ENCODE data around the gene ZNF558. TPM values are rescaled to one million over a fixed set of nuclear protein-coding genes. Genes with fewer than 3 reads are reported as not detected.
A peak's percentile ranks its signal among the peaks of the same experiment; 100 is the strongest.

ZNF558 gene
- 10 to 100 TPM; 27.3 to 30.3 TPM for total RNA-seq

GRCh38 chr19:8832132-8833021 lies at the start of gene ZNF558, which contains the start of gene MBD3L1:
Gene ZNF558, minus strand, starts transcription at chr19:8832304. Its CDS starts 9,645 bp downstream, at chr19:8822659.
Gene MBD3L1, plus strand, starts transcription at chr19:8832377. Its CDS starts 10,302 bp downstream, at chr19:8842679.
- CTCF ChIA-PET, result interaction anchor here (0.9 kb wide), 1 partner anchor 12 kb away, joined by 4 read pairs; no protein-coding TSS in a partner anchor

GRCh38 chr19:8881512-8881911 lies 49.4 kb upstream of the ZNF558 start:
- peaks cover 11% of the 10 kb centered on the region for H3K9me3 Mint-ChIP-seq
- intact Hi-C loops (cut with micrococcal nuclease), result no loop called here
- no peaks in the 10 kb centered on the region for H3K36me3 Mint-ChIP-seq
- peaks cover 15% of the 10 kb centered on the region for H3K27me3 Mint-ChIP-seq
- ChIA-PET CTCF (no interaction called here), POLR2A (no interaction called here)
- H3K27ac Mint-ChIP-seq, result no peak overlapping the region
- H3K4me1 Mint-ChIP-seq (ENCODE audit: low read depth), result no peaks in the 10 kb centered on the region
- DNase-seq, result no peak
- H3K4me3 Mint-ChIP-seq, result no peak overlapping the region

More at GRCh38 chr19:8832132-8833021, at the start of gene ZNF558, which contains the start of gene MBD3L1:
- peak within 1 kb of the TSS; percentile 94 for H3K27ac Mint-ChIP-seq
- H3K36me3 Mint-ChIP-seq, result peaks cover 14% of the 10 kb centered on the region
- no peaks in the 10 kb centered on the region for H3K27me3 Mint-ChIP-seq
- no peaks in the 10 kb centered on the region for H3K9me3 Mint-ChIP-seq
- POLR2A ChIA-PET, result no interaction called here
- intact Hi-C loops (cut with micrococcal nuclease), result loop anchor here (1.0 to 5.0 kb wide), 5 partner anchors 240 to 935 kb away; partner anchors contain the start of genes RAB11B, ZNF317, ZNF426 and ZNF846
- peak; percentile 99 for DNase-seq
- peaks cover 22% of the 10 kb centered on the region for H3K4me1 Mint-ChIP-seq (ENCODE audit: low read depth)
- H3K4me3 Mint-ChIP-seq, result peak within 1 kb of the TSS; percentile 81

GRCh38 chr19:8880868-8881488 lies 48.9 kb upstream of the ZNF558 start:
- no peak for DNase-seq
- peaks cover 15% of the 10 kb centered on the region for H3K27me3 Mint-ChIP-seq
- H3K36me3 Mint-ChIP-seq, result no peaks in the 10 kb centered on the region
- ChIA-PET POLR2A (no interaction called here), CTCF (no interaction called here)
- no peaks in the 10 kb centered on the region for H3K4me1 Mint-ChIP-seq (ENCODE audit: low read depth)
- no peak overlapping the region for H3K27ac Mint-ChIP-seq
- intact Hi-C loops (cut with micrococcal nuclease), result no loop called here
- H3K4me3 Mint-ChIP-seq, result no peak overlapping the region
- peaks cover 11% of the 10 kb centered on the region for H3K9me3 Mint-ChIP-seq

- intact Hi-C loops (cut with micrococcal nuclease), result no loop called here
- H3K36me3 Mint-ChIP-seq, result no peaks in the 10 kb centered on the region
- CTCF ChIA-PET, result no interaction called here
- no peak overlapping the region for H3K27ac Mint-ChIP-seq
- no peak for DNase-seq
- no peak overlapping the region for H3K4me3 Mint-ChIP-seq
- H3K9me3 Mint-ChIP-seq, result peaks cover 11% of the 10 kb centered on the region
- peaks cover 21% of the 10 kb centered on the region for H3K27me3 Mint-ChIP-seq
- H3K4me1 Mint-ChIP-seq (ENCODE audit: low read depth), result no peaks in the 10 kb centered on the region
- POLR2A ChIA-PET, result no interaction called here
Measured at GRCh38 chr19:8877854-8878705, 46.0 kb upstream of the ZNF558 start.

GRCh38 chr19:8866344-8866743 lies 34.2 kb upstream of the ZNF558 start:
- ChIA-PET CTCF (no interaction called here), POLR2A (no interaction called here)
- no peaks in the 10 kb centered on the region for H3K36me3 Mint-ChIP-seq
- intact Hi-C loops (cut with micrococcal nuclease), result no loop called here
- H3K27me3 Mint-ChIP-seq, result peaks cover 8% of the 10 kb centered on the region
- H3K9me3 Mint-ChIP-seq, result no peaks in the 10 kb centered on the region
- H3K4me1 Mint-ChIP-seq (ENCODE audit: low read depth), result no peaks in the 10 kb centered on the region
- DNase-seq, result no peak
- H3K4me3 Mint-ChIP-seq, result no peak overlapping the region
- H3K27ac Mint-ChIP-seq, result no peak overlapping the region

- intact Hi-C loops (cut with micrococcal nuclease), result no loop called here
- POLR2A ChIA-PET, result no interaction called here
- Mint-ChIP-seq H3K4me3 (no peak overlapping the region), H3K27ac (no peak overlapping the region), H3K27me3 (peaks cover 17% of the 10 kb centered on the region), H3K9me3 (no peaks in the 10 kb centered on the region), H3K4me1 (ENCODE audit: low read depth) (no peaks in the 10 kb centered on the region), H3K36me3 (no peaks in the 10 kb centered on the region)
- no peak for DNase-seq
- CTCF ChIA-PET, result no interaction called here
Measured at GRCh38 chr19:8858260-8858659, 26.2 kb upstream of the ZNF558 start.

GRCh38 chr19:8850488-8850887 lies 18.4 kb upstream of the ZNF558 start:
- intact Hi-C loops (cut with micrococcal nuclease), result no loop called here
- H3K27me3 Mint-ChIP-seq, result peaks cover 6% of the 10 kb centered on the region
- H3K4me3 Mint-ChIP-seq, result no peak overlapping the region
- H3K4me1 Mint-ChIP-seq (ENCODE audit: low read depth), result no peaks in the 10 kb centered on the region
- DNase-seq, result no peak
- peaks cover 14% of the 10 kb centered on the region for H3K9me3 Mint-ChIP-seq
- CTCF ChIA-PET, result no interaction called here
- peaks cover 2% of the 10 kb centered on the region for H3K36me3 Mint-ChIP-seq
- H3K27ac Mint-ChIP-seq, result no peak overlapping the region
- POLR2A ChIA-PET, result no interaction called here

- no peak overlapping the region for H3K4me3 Mint-ChIP-seq
- ChIA-PET POLR2A (no interaction called here), CTCF (no interaction called here)
- DNase-seq, result no peak
- no peaks in the 10 kb centered on the region for H3K4me1 Mint-ChIP-seq (ENCODE audit: low read depth)
- H3K27me3 Mint-ChIP-seq, result peaks cover 6% of the 10 kb centered on the region
- no peak overlapping the region for H3K27ac Mint-ChIP-seq
- intact Hi-C loops (cut with micrococcal nuclease), result no loop called here
- peaks cover 14% of the 10 kb centered on the region for H3K9me3 Mint-ChIP-seq
- H3K36me3 Mint-ChIP-seq, result peaks cover 2% of the 10 kb centered on the region
Measured at GRCh38 chr19:8849232-8849631, 17.1 kb upstream of the ZNF558 start.

GRCh38 chr19:8846819-8847218 lies 14.7 kb upstream of the ZNF558 start:
- H3K36me3 Mint-ChIP-seq, result peaks cover 2% of the 10 kb centered on the region
- peaks cover 14% of the 10 kb centered on the region for H3K9me3 Mint-ChIP-seq
- H3K27me3 Mint-ChIP-seq, result peaks cover 2% of the 10 kb centered on the region
- H3K4me1 Mint-ChIP-seq (ENCODE audit: low read depth), result no peaks in the 10 kb centered on the region
- H3K27ac Mint-ChIP-seq, result no peak overlapping the region
- no peak for DNase-seq
- intact Hi-C loops (cut with micrococcal nuclease), result no loop called here
- ChIA-PET POLR2A (no interaction called here), CTCF (no interaction called here)
- H3K4me3 Mint-ChIP-seq, result no peak overlapping the region

GRCh38 chr19:8840708-8841107 lies 8.6 kb upstream of the ZNF558 start:
- Mint-ChIP-seq H3K36me3 (no peaks in the 10 kb centered on the region), H3K4me3 (no peak overlapping the region), H3K9me3 (no peaks in the 10 kb centered on the region), H3K27me3 (peaks cover 2% of the 10 kb centered on the region), H3K4me1 (ENCODE audit: low read depth) (no peaks in the 10 kb centered on the region), H3K27ac (no peak overlapping the region)
- POLR2A ChIA-PET, result no interaction called here
- DNase-seq, result no peak
- CTCF ChIA-PET, result no interaction called here
- intact Hi-C loops (cut with micrococcal nuclease), result no loop called here

- H3K27ac Mint-ChIP-seq, result no peak overlapping the region
- H3K27me3 Mint-ChIP-seq, result peaks cover 1% of the 10 kb centered on the region
- no peaks in the 10 kb centered on the region for H3K36me3 Mint-ChIP-seq
- intact Hi-C loops (cut with micrococcal nuclease), result no loop called here
- peaks cover 16% of the 10 kb centered on the region for H3K4me1 Mint-ChIP-seq (ENCODE audit: low read depth)
- POLR2A ChIA-PET, result no interaction called here
- DNase-seq, result no peak
- no peaks in the 10 kb centered on the region for H3K9me3 Mint-ChIP-seq
- H3K4me3 Mint-ChIP-seq, result no peak overlapping the region
- CTCF ChIA-PET, result no interaction called here
Measured at GRCh38 chr19:8835877-8836276, 3.8 kb upstream of the ZNF558 start.

- ChIA-PET POLR2A (no interaction called here), CTCF (no interaction called here)
- DNase-seq, result no peak
- intact Hi-C loops (cut with micrococcal nuclease), result no loop called here
- H3K4me3 Mint-ChIP-seq, result no peak overlapping the region
- peak overlapping the region; percentile 4 for H3K27ac Mint-ChIP-seq
- H3K4me1 Mint-ChIP-seq (ENCODE audit: low read depth), result peaks cover 16% of the 10 kb centered on the region
- no peaks in the 10 kb centered on the region for H3K36me3 Mint-ChIP-seq
- H3K9me3 Mint-ChIP-seq, result no peaks in the 10 kb centered on the region
- no peaks in the 10 kb centered on the region for H3K27me3 Mint-ChIP-seq
Measured at GRCh38 chr19:8835446-8835845, 3.3 kb upstream of the ZNF558 start.

Data from activated CD4-positive, alpha-beta memory T cell treated with anti-CD3 and anti-CD28 coated beads for 36 hours (primary cell).